Activated naive CD8-positive, alpha-beta T cell treated with anti-CD3 and anti-CD28 coated beads for 36 hours (primary cell): Measurements from ENCODE around the gene EEFSEC. TPM values are rescaled to one million over a fixed set of nuclear protein-coding genes. Genes with fewer than 3 reads are reported as not detected.

Experiments
- DNase-seq: peaks from one replicate; pipeline ENCODE4 v3.0.0; 2021
- H3K27ac Mint-ChIP-seq: one replicate; pipeline ENCODE4 v1.8.0; 2022; ENCODE audit warnings: mild to moderate bottlenecking, moderate library complexity, mixed read lengths
- H3K27me3 Mint-ChIP-seq: one replicate; pipeline ENCODE4 v1.8.0; 2022; ENCODE audit warnings: mild to moderate bottlenecking, mixed read lengths
- H3K36me3 Mint-ChIP-seq: one replicate; pipeline ENCODE4 v1.8.0; 2021; ENCODE audit warnings: mild to moderate bottlenecking, mixed read lengths
- H3K4me1 Mint-ChIP-seq: one replicate; pipeline ENCODE4 v1.8.0; 2021; ENCODE audit warnings: mixed read lengths
- H3K4me3 Mint-ChIP-seq: one replicate; pipeline ENCODE4 v1.8.0; 2022; ENCODE audit warnings: mild to moderate bottlenecking, moderate library complexity, mixed read lengths
- H3K9me3 Mint-ChIP-seq: one replicate; pipeline ENCODE4 v1.8.0; 2022; ENCODE audit warnings: mixed read lengths
- total RNA-seq, 2 experiments: library from RNA; stranded (reverse); gene quantifications; one replicate each; pipeline ENCODE4 v1.2.3, GENCODE V29; 2021

Gene EEFSEC
- total RNA-seq, 2 experiments from 2014 or later: 22.4 to 23.9 TPM

GRCh38 chr3:128253150-128253549 is 99.9 kb downstream of the EEFSEC start:
- Mint-ChIP-seq H3K4me3 (no peak overlapping the region), H3K4me1 (peaks cover 9% of the 10 kb centered on the region), H3K36me3 (peaks cover 44% of the 10 kb centered on the region), H3K27ac (no peak overlapping the region), H3K27me3 (no peaks in the 10 kb centered on the region), H3K9me3 (no peaks in the 10 kb centered on the region)
- no peak for DNase-seq

GRCh38 chr3:128254066-128254590 is 100.8 kb downstream of the EEFSEC start:
- H3K27me3 Mint-ChIP-seq: no peaks in the 10 kb centered on the region
- no peak overlapping the region for H3K4me3 Mint-ChIP-seq
- H3K9me3 Mint-ChIP-seq: no peaks in the 10 kb centered on the region
- peaks cover 9% of the 10 kb centered on the region for H3K4me1 Mint-ChIP-seq
- H3K27ac Mint-ChIP-seq: no peak overlapping the region
- H3K36me3 Mint-ChIP-seq: peaks cover 50% of the 10 kb centered on the region
- no peak for DNase-seq

GRCh38 chr3:128254967-128255366 is 101.7 kb downstream of the EEFSEC start:
- Mint-ChIP-seq H3K27me3 (no peaks in the 10 kb centered on the region), H3K4me1 (peaks cover 9% of the 10 kb centered on the region), H3K27ac (no peak overlapping the region), H3K9me3 (peaks cover 7% of the 10 kb centered on the region), H3K36me3 (peaks cover 48% of the 10 kb centered on the region), H3K4me3 (no peak overlapping the region)
- no peak for DNase-seq

GRCh38 chr3:128256131-128256530 is 102.8 kb downstream of the EEFSEC start:
- Mint-ChIP-seq H3K27ac (no peak overlapping the region), H3K36me3 (peaks cover 48% of the 10 kb centered on the region), H3K9me3 (peaks cover 13% of the 10 kb centered on the region), H3K27me3 (no peaks in the 10 kb centered on the region), H3K4me1 (peaks cover 6% of the 10 kb centered on the region), H3K4me3 (no peak overlapping the region)
- no peak for DNase-seq

- no peaks in the 10 kb centered on the region for H3K27me3 Mint-ChIP-seq
- no peak overlapping the region for H3K27ac Mint-ChIP-seq
- no peak for DNase-seq
- H3K36me3 Mint-ChIP-seq: peaks cover 57% of the 10 kb centered on the region
- H3K4me3 Mint-ChIP-seq: no peak overlapping the region
- peaks cover 5% of the 10 kb centered on the region for H3K4me1 Mint-ChIP-seq
- peaks cover 13% of the 10 kb centered on the region for H3K9me3 Mint-ChIP-seq
These were observed 104.4 kb downstream of the EEFSEC start for GRCh38 chr3:128257632-128258031.

- no peak overlapping the region for H3K4me3 Mint-ChIP-seq
- peaks cover 13% of the 10 kb centered on the region for H3K9me3 Mint-ChIP-seq
- H3K36me3 Mint-ChIP-seq: peaks cover 49% of the 10 kb centered on the region
- DNase-seq: no peak
- no peaks in the 10 kb centered on the region for H3K27me3 Mint-ChIP-seq
- peaks cover 3% of the 10 kb centered on the region for H3K4me1 Mint-ChIP-seq
- no peak overlapping the region for H3K27ac Mint-ChIP-seq
These were observed 107.0 kb downstream of the EEFSEC start for GRCh38 chr3:128260275-128260674.

GRCh38 chr3:128262457-128262856 is 109.2 kb downstream of the EEFSEC start:
- no peak for DNase-seq
- H3K4me1 Mint-ChIP-seq: no peaks in the 10 kb centered on the region
- H3K36me3 Mint-ChIP-seq: peaks cover 40% of the 10 kb centered on the region
- H3K27ac Mint-ChIP-seq: no peak overlapping the region
- H3K27me3 Mint-ChIP-seq: no peaks in the 10 kb centered on the region
- peaks cover 13% of the 10 kb centered on the region for H3K9me3 Mint-ChIP-seq
- H3K4me3 Mint-ChIP-seq: no peak overlapping the region

- no peak for DNase-seq
- H3K4me3 Mint-ChIP-seq: no peak overlapping the region
- H3K9me3 Mint-ChIP-seq: peaks cover 13% of the 10 kb centered on the region
- peaks cover 38% of the 10 kb centered on the region for H3K36me3 Mint-ChIP-seq
- no peaks in the 10 kb centered on the region for H3K27me3 Mint-ChIP-seq
- no peaks in the 10 kb centered on the region for H3K4me1 Mint-ChIP-seq
- no peak overlapping the region for H3K27ac Mint-ChIP-seq
These were observed 109.8 kb downstream of the EEFSEC start for GRCh38 chr3:128263118-128263517.

GRCh38 chr3:128263946-128264345 is 110.7 kb downstream of the EEFSEC start:
- H3K4me1 Mint-ChIP-seq: no peaks in the 10 kb centered on the region
- H3K27ac Mint-ChIP-seq: no peak overlapping the region
- H3K9me3 Mint-ChIP-seq: peaks cover 13% of the 10 kb centered on the region
- no peak for DNase-seq
- H3K27me3 Mint-ChIP-seq: no peaks in the 10 kb centered on the region
- H3K36me3 Mint-ChIP-seq: peaks cover 36% of the 10 kb centered on the region
- no peak overlapping the region for H3K4me3 Mint-ChIP-seq

- H3K27ac Mint-ChIP-seq: no peak overlapping the region
These were observed 113.2 kb downstream of the EEFSEC start for GRCh38 chr3:128266453-128266852.

GRCh38 chr3:128267541-128267940 is 114.3 kb downstream of the EEFSEC start:
- no peak overlapping the region for H3K27ac Mint-ChIP-seq
- peaks cover under 1% of the 10 kb centered on the region for H3K4me1 Mint-ChIP-seq
- no peak for DNase-seq
- no peaks in the 10 kb centered on the region for H3K9me3 Mint-ChIP-seq
- H3K4me3 Mint-ChIP-seq: no peak overlapping the region
- H3K27me3 Mint-ChIP-seq: no peaks in the 10 kb centered on the region
- peaks cover 10% of the 10 kb centered on the region for H3K36me3 Mint-ChIP-seq

More at GRCh38 chr3:128266453-128266852, 113.2 kb downstream of the EEFSEC start:
- Mint-ChIP-seq H3K27me3 (no peaks in the 10 kb centered on the region), H3K4me1 (no peaks in the 10 kb centered on the region), H3K9me3 (no peaks in the 10 kb centered on the region), H3K4me3 (no peak overlapping the region), H3K36me3 (peaks cover 18% of the 10 kb centered on the region)
- no peak for DNase-seq

GRCh38 chr3:128269006-128269775 is 115.9 kb downstream of the EEFSEC start:
- Mint-ChIP-seq H3K4me3 (no peak overlapping the region), H3K9me3 (no peaks in the 10 kb centered on the region), H3K27ac (no peak overlapping the region), H3K27me3 (no peaks in the 10 kb centered on the region), H3K4me1 (peaks cover 4% of the 10 kb centered on the region), H3K36me3 (peaks cover 6% of the 10 kb centered on the region)
- no peak for DNase-seq

- no peaks in the 10 kb centered on the region for H3K9me3 Mint-ChIP-seq
These were observed 116.5 kb downstream of the EEFSEC start for GRCh38 chr3:128269796-128270195.

GRCh38 chr3:128270559-128271492 is 117.5 kb downstream of the EEFSEC start:
- H3K36me3 Mint-ChIP-seq: peaks cover 6% of the 10 kb centered on the region
- no peak overlapping the region for H3K4me3 Mint-ChIP-seq
- DNase-seq: no peak
- no peak overlapping the region for H3K27ac Mint-ChIP-seq
- no peaks in the 10 kb centered on the region for H3K9me3 Mint-ChIP-seq
- H3K27me3 Mint-ChIP-seq: no peaks in the 10 kb centered on the region
- peaks cover 4% of the 10 kb centered on the region for H3K4me1 Mint-ChIP-seq

More at GRCh38 chr3:128269796-128270195, 116.5 kb downstream of the EEFSEC start:
- DNase-seq: no peak
- Mint-ChIP-seq H3K4me3 (no peak overlapping the region), H3K27me3 (no peaks in the 10 kb centered on the region), H3K27ac (no peak overlapping the region), H3K4me1 (peaks cover 4% of the 10 kb centered on the region), H3K36me3 (peaks cover 6% of the 10 kb centered on the region)
